OCI-LY1 (cell line): ENCODE measurements around the gene CALY.
A peak's percentile ranks its signal among the peaks of the same experiment; 100 is the strongest.

Source experiments
- H2AFZ ChIP-seq: fragments of 200-600 bp; sonication (generic), shearing (Covaris generic); 2 replicates; pipeline ENCODE4 v1.6.0; 2014; ENCODE audit warnings: antibody characterized with exemption, mild to moderate bottlenecking, low read length
- H3F3A ChIP-seq: fragments of 200-600 bp; sonication (generic), shearing (Covaris generic); 2 replicates; pipeline ENCODE4 v1.6.0; 2014; ENCODE audit warnings: mild to moderate bottlenecking, antibody characterized with exemption, low read length, moderate library complexity; ENCODE audit not compliant: insufficient read depth
- H3K27ac ChIP-seq: fragments of 200-600 bp; sonication (generic); 2 replicates; pipeline ENCODE4 v1.5.1; 2014; ENCODE audit warnings: low read length, mixed run types, mild to moderate bottlenecking, low read depth; ENCODE audit not compliant: poor library complexity, severe bottlenecking
- H3K27me3 ChIP-seq: fragments of 200-600 bp; sonication (generic); 2 replicates; pipeline ENCODE4 v1.6.0; 2014; ENCODE audit warnings: antibody characterized with exemption, mild to moderate bottlenecking, low read length, moderate library complexity; ENCODE audit not compliant: insufficient read depth
- H3K36me3 ChIP-seq: fragments of 200-600 bp; sonication (generic); 2 replicates; pipeline ENCODE4 v1.6.1; 2014; ENCODE audit warnings: mild to moderate bottlenecking, antibody characterized with exemption, low read length, moderate library complexity, mixed read lengths; ENCODE audit not compliant: insufficient read depth
- H3K4me1 ChIP-seq: fragments of 200-600 bp; sonication (generic); 2 replicates; pipeline ENCODE4 v1.5.1; 2014; ENCODE audit warnings: mild to moderate bottlenecking, low read length, moderate library complexity; ENCODE audit not compliant: insufficient read depth, severe bottlenecking
- H3K4me2 ChIP-seq: fragments of 200-600 bp; sonication (generic), shearing (Covaris generic); 2 replicates; pipeline ENCODE4 v1.6.1; 2014; ENCODE audit warnings: low read length
- H3K4me3 ChIP-seq: fragments of 200-600 bp; sonication (generic); 2 replicates; pipeline ENCODE4 v1.5.1; 2014; ENCODE audit warnings: low read length, low read depth, mild to moderate bottlenecking, mixed read lengths; ENCODE audit not compliant: poor library complexity, severe bottlenecking
- H3K79me2 ChIP-seq: fragments of 200-600 bp; shearing (Covaris generic); 2 replicates; pipeline ENCODE4 v1.6.1; 2016; ENCODE audit warnings: mixed run types, low read length, mixed read lengths; ENCODE audit not compliant: insufficient read depth
- H3K9ac ChIP-seq: fragments of 200-600 bp; sonication (generic), shearing (Covaris generic); 2 replicates; pipeline ENCODE4 v1.6.1; 2014; ENCODE audit warnings: mild to moderate bottlenecking, low read length, mixed read lengths
- H3K9me2 ChIP-seq: fragments of 200-600 bp; sonication (generic), shearing (Covaris generic); 2 replicates; pipeline ENCODE4 v1.6.1; 2014; ENCODE audit warnings: low read depth, mild to moderate bottlenecking, low read length, mixed read lengths
- H3K9me3 ChIP-seq: fragments of 200-600 bp; shearing (Covaris generic); 2 replicates; pipeline ENCODE4 v1.6.1; 2014; ENCODE audit warnings: low read length, mixed read lengths
- H4K20me1 ChIP-seq: fragments of 200-600 bp; sonication (generic), shearing (Covaris generic); 2 replicates; pipeline ENCODE4 v1.6.0; 2016; ENCODE audit warnings: mild to moderate bottlenecking, low read length; ENCODE audit not compliant: insufficient read depth
- CTCF ChIP-seq: fragments of 200-600 bp; sonication (generic), shearing (Covaris generic); IDR thresholded peaks from 2 replicates; pipeline ENCODE4 v1.5.1; 2017; ENCODE audit warnings: mild to moderate bottlenecking, antibody characterized with exemption, low read length, moderate library complexity, mixed read lengths
- EZH2 ChIP-seq: fragments of 200-600 bp; sonication (generic), shearing (Covaris generic); IDR thresholded peaks from 2 replicates; pipeline ENCODE4 v1.8.0; 2017; ENCODE audit warnings: borderline replicate concordance, mixed run types, mild to moderate bottlenecking, antibody characterized with exemption, low read length, moderate library complexity, mixed read lengths

Gene CALY

GRCh38 chr10:133357285-133358161 is 20.8 kb upstream of the CALY start, which contains the start of gene FUOM:
Gene FUOM, minus strand, starts transcription at chr10:133358019. Its CDS starts 12 bp downstream, at chr10:133358007.
- H3K27me3 ChIP-seq, result no peaks in the 10 kb centered on the region
- H3K9me2 ChIP-seq, result no peaks in the 10 kb centered on the region
- no peak within 1 kb of the TSS for H3K27ac ChIP-seq
- H3K9me3 ChIP-seq, result no peaks in the 10 kb centered on the region
- H3F3A ChIP-seq, result no peaks in the 10 kb centered on the region
- H4K20me1 ChIP-seq, result no peaks in the 10 kb centered on the region
- H3K79me2 ChIP-seq, result no peaks in the 10 kb centered on the region
- no peaks in the 10 kb centered on the region for H3K36me3 ChIP-seq
- H3K4me3 ChIP-seq, result peak within 1 kb of the TSS; percentile 63
- no peak within 1 kb of the TSS for H2AFZ ChIP-seq
- no peak for TF ChIP-seq CTCF
- TF ChIP-seq EZH2, result no peak
- H3K9ac ChIP-seq, result peak within 1 kb of the TSS; percentile 51
- peak within 1 kb of the TSS; percentile 73 for H3K4me2 ChIP-seq
- peaks cover 7% of the 10 kb centered on the region for H3K4me1 ChIP-seq

- Histone ChIP-seq H3K36me3 (no peaks in the 10 kb centered on the region), H3K9ac (peak overlapping the region; percentile 51), H3K27ac (no peak overlapping the region), H3K79me2 (no peaks in the 10 kb centered on the region), H4K20me1 (no peaks in the 10 kb centered on the region), H3K27me3 (no peaks in the 10 kb centered on the region), H3K9me3 (no peaks in the 10 kb centered on the region), H2AFZ (no peak overlapping the region), H3K4me2 (peak overlapping the region; percentile 73), H3K4me3 (peak overlapping the region; percentile 63), H3F3A (no peaks in the 10 kb centered on the region), H3K4me1 (peaks cover 7% of the 10 kb centered on the region), H3K9me2 (no peaks in the 10 kb centered on the region)
- TF ChIP-seq CTCF (no peak), EZH2 (no peak)
Observed at GRCh38 chr10:133356549-133357284, 20.0 kb upstream of the CALY start.

- Histone ChIP-seq H3K4me2 (no peak overlapping the region), H3F3A (no peaks in the 10 kb centered on the region), H3K9me3 (no peaks in the 10 kb centered on the region), H3K27ac (no peak overlapping the region), H3K9ac (no peak overlapping the region), H3K79me2 (no peaks in the 10 kb centered on the region), H4K20me1 (no peaks in the 10 kb centered on the region), H3K27me3 (no peaks in the 10 kb centered on the region), H2AFZ (no peak overlapping the region), H3K4me1 (peaks cover 7% of the 10 kb centered on the region), H3K9me2 (no peaks in the 10 kb centered on the region), H3K4me3 (no peak overlapping the region), H3K36me3 (no peaks in the 10 kb centered on the region)
- TF ChIP-seq CTCF (no peak), EZH2 (no peak)
Observed at GRCh38 chr10:133355991-133356390, 19.3 kb upstream of the CALY start.
